ENCODE data around the gene RBM33.

GRCh38 chr7:155780884-155781283 is 136.4 kb downstream of the RBM33 start:
- TF ChIP-seq CTCF (IDR thresholded peaks at IDR 0.05) (no peak), TCF7L2 (IDR thresholded peaks at IDR 0.05; ENCODE audit: low read depth, low read length) (no peak), POLR2AphosphoS5 (IDR thresholded peaks at IDR 0.05; ENCODE audit: low read depth, low read length) (no peak)
